ENCODE results near the gene LMBRD2.

The LMBRD2 gene

DNA sequence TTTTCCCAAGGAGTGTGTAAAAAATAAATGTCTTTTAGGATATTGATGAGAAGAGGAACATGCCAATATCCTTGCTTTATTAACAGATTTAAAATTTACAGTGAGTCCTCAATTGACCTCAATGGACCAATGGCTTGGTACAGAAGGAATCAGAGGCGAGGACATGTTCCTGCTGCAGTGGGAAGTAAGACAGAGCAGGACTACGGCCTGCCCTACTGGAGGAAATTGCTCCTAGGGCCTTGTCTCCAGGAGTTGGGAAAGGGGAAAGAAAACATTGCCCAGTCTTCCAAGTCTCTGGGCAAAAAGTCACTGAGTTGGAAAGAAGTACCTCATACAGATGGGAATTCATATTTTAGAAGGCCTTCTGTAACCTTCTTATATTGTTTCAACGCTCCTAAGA lies 51.9 kb downstream of the LMBRD2 start:
- no peak for FAIRE-seq

DNA sequence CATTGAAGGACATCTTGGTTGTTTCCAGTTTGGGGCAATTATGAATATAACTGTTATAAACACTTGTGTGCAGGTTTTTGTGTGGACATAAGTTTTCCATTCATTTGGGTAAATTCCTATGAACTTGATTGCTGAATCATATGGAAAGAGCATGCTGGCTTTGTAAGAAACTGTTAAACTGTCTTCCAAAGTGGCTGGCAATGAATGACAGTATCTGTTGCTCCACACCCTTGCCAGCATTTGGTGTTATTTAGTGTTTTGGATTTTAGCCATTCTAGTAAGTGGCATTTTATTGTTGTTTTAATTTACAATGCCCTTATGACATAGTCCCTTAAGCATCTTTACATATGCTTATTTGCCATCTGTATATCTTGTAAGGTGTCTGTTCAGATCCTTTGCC lies 55.2 kb downstream of the LMBRD2 start:
- no peak for FAIRE-seq

DNA sequence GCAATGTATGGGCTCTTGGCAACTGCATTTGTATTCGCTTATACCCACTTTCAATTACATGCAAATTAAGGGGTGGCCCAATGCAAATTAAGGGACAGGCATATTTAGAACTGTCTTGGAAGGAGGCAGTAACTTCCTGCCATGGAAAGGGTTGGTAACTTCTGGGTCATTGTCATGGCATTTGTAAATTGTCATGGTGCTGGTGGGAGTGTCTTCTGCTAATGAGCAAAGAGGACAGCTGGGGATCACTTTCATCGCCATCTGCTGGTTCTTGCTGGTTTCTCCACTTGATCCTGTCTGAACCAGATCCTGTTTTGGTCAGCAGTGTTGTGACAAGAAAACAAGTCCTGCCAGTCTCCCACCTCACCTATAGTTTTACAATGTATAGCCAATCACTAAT lies 61.7 kb downstream of the LMBRD2 start:
- FAIRE-seq, result no peak

DNA sequence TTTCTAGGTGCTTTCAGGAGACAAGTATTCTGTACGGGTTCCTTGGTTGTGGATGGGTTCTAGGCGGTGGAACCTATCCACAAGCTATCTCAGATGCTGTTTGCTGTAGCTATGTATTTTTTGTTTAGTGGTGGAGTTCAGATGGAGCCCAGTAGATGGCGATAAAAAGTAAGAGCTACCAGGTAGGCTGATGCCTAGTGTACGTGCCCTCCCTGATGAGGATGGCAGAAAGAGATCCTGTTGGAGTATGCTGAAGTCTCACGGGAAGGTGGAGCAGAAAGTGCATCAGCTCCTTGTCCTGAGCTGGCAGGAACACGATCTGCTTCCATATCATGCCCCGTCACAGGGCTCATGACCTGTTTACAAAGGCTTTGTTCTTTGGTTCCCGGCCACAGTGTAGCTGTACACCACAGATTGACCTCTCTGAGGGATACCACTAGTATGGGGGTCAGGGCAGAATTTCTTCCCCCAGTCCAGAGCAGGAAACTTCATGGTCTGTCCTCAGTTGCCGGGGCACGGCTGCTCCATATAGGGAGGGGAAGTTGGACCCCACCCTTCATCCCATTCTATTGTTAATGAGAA lies 72.4 kb downstream of the LMBRD2 start:
- FAIRE-seq, result no peak

DNA sequence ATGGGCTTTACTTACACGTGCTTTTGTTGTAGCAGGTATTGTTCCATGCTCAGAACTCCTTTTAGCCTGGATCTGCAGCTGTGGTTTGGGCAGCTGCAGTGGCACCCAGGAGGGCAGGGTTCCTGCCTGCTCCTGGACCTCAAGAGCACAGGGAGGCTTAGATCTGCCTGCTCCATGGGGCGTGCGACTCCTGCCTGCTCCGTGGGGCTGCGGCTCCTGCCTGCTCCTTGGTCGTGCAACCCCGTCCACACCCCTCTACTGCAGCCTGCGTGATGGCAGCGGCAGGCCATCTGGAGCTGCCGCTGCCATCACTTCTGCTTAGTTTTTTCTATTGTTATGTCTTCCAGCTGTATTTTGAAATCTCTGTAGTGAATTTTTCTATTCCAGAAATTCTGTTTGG lies 73.3 kb downstream of the LMBRD2 start:
- no peak for FAIRE-seq

DNA sequence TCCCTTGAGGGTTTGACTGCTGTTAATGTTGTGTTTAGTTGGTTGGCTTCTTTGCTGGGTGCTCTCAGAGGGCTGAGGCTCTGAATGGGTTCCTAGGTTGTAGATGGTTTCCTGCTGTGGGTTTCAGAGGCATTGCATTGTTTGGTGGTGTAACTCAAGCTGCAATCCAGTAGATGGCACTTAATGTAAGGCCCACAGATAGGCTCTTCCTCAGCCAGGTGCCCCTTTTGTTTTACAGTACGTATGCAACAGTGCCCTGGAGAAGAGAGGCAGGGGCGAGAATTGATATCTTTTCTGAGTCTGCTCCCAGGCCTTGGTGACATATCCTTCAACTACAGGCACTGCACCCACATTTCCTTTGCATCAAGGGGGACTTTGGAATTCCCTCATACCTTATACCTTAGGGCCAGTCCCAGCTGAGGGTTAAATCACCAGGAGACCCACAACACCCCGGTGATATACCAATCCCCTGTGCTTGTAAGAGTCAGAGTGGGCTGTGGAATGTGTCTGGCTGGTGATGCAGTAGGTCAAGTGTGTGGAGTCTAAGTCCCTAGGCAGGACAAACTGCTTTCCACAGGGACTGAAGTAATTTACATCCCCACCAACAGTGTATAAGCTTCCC lies 78.0 kb downstream of the LMBRD2 start:
- FAIRE-seq, result no peak

DNA sequence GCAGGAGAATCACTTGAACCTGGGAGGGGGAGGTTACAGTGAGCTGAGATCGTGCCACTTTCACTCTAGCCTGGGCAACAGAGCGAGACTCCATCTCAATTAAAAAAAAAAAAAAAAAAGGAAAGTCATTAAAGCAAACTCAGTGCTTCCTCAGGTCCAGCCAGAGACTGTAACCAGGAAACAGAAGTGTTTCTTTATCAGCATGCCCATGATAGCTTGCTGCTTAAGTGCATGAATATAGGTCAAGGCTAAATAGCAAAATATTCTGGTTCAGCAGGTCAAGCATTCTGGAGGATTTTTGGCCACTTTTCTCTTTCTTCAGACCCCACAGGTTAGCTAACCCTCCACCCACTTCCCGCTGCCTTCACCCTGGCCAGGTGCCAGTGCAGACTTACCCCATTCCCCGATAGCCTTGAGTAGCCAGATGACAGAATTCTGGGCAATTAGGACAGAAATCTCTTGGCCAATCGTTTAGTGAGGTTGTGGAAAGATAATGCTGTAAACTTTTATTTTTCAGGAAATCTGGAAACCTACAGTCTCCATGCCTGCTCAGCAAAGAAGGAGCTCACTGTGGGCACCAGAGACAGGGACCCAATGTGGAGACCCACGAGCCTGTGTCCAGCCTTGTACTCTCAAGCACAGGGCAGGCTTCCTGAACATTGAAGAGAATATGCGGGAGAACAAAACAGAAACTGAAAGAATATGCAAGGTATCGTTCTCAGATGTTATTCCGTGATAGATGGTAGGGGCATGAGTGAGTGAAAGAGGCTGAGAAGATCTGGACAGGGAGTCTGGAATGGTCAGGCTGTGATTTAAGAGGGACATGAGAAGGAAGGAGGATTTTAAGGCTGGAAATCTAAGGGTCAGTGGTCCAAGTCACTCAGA lies 80.8 kb downstream of the LMBRD2 start:
- FAIRE-seq, result no peak

DNA sequence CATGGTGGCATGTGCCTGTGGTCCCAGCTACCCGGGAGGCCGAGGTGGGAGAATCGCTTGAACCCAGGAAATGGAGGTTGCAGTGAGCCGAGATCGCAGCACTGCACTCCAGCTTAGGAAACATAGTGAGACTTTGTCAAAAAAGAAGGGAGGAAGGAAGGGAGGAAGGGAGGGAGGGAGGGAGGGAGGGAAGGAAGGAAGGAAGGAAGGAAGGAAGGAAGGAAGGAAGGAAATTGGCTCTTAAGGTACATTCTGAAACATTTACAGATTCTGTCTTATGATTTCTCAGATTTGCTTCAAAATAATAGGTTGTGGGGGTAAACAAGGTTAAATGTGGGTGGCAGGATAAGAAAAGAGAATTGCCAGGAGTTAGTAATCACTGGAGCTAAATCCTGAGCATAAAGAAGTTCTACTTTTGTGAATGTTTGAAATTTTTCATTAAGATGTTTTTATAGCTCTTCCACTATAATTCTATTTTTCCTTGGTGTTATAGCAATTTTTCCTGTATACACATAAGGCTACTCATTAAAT lies 82.9 kb downstream of the LMBRD2 start:
- FAIRE-seq, result no peak

DNA sequence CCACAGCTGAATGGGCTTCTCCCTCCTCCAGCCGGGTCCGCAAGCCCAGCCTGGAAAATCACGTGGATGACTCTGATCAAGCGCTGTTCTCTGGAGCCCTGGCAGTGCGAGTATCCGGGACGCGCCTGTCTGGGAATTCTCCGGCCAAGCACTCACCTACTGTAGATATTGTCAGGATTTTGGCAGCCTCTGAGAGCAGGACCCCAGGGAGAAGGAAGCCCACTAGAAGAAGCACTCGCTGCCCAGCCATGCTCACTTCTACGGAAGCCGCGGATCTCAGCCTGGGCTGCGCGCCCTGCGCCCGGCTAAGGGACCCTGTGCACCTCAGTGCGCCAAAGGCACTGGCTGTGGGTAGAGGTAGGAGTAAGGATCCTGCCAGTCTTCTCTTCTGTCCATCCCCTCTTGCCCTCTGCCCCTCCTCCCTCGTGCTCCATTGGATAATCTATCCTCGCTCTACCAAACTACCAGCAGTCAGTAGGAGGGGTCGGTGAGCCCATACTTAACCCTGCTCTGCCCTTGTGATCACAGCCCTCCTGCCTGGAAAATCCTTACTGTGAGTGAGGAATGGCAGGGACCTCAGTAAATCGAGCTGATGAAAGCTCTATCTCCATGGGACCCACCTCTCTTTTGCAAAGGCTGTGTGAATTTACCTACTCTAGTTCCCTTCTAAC lies 85.0 kb downstream of the LMBRD2 start, which contains the start of gene UGT3A2:
TSS of gene UGT3A2 (minus strand) at position 343 of the 671 bp plus-strand sequence. CDS start at position 250, 93 bp downstream.
- FAIRE-seq, result no peak

DNA sequence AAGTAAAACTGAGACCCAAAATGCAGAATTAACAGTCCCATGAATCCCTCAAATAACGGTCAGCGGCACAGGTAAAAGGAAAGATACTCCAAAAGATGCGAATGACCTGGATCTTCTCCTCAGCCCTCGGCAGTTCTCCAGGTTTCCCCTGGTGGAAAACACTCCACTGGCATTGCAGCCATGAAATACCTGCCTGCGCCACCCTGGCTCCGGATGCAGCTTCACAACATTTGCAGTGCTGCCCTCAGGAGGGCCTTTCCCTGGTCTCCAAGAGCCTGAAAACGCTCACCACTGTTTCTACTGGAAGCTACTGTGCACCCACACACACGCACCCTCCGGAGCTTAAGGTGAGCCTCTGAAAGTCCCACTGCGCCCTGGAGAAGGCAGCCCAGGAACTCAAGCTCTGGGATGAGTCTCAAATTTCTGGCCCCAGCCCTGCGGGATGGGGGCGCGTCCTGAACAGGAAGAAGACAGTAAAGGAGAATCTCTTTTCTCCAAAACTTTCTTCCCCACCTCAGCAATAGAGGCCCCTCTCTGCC lies 85.6 kb downstream of the LMBRD2 start:
- FAIRE-seq, result no peak

DNA sequence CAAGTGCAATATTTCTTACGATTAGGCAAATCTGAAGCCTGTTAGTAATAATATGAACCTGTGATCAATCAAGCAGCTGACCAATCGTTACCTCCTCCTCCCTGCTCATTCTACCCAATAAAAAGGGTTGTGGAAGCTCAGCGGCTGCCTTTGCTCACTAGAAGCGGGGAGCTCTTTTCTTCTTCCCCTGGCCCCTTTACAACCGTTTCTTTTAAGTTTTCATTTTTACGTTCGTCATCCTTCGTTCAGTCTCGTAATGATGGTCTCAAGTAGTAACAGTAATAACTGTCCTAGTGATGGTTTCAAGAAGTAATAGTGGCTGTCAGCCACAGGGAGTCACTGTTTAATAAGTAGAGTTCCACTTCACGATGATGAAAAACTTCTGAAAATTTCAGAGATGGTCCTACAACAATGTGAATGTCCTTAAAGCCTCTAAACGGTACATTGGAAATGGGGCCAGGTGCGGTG lies 91.2 kb downstream of the LMBRD2 start:
- no peak for FAIRE-seq

DNA sequence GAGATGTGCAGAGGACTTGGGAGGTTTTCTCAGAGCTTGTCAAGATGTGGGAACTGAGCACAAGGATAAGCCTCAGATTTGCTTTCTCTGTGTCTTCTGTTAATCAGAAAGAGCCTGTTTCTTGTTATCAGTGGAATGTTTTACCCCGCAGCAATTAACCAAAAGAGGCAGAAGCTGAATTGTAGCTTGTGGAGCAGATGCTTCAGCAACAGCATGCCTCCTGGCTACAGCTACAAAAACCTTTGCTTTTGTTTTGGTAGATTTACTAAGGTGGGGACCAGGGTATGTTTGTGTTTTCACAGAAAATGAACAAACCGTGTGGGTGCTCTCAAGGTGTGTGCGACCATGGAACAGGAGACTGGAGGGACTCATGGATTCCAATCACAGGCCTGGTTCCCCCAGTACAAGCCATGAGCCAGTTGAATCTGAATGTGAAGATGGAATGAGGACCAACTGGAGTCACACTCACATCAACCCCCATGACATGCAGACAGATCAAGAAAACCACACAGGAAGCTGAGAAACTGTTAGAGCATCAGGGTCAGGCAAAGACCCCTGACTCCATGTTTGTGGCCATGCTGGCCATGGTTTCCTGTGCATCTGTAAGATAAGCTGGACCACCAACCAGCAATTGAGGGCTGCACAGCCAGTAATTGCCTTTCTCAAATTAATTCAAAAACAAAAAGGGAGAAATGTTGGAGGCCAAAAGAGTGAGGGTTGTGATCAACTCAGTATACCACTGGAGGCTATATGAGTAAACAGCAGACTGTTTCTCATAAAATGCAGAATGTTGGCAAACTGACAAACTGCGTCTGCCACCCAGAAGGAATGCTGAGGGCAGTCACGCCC lies 91.9 kb downstream of the LMBRD2 start:
- no peak for FAIRE-seq

DNA sequence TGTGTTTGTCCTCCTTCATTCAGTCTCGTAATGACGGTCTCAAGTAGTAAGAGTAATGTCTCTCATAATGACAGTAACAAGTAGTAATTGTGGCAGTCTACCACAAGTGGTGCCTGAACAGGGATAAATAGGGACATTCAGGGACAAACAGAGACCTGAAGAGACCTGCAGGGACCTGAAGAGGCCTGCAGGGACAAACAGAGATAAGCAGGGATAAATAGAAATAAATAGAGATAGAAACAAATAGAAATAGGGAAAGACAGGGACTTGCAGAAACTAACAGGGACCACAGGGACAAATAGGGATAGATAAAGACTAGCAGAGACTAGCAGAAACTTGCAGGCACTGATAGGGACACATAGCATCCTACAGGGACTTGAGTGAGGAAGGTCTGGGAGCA lies 92.9 kb downstream of the LMBRD2 start:
- no peak for FAIRE-seq

DNA sequence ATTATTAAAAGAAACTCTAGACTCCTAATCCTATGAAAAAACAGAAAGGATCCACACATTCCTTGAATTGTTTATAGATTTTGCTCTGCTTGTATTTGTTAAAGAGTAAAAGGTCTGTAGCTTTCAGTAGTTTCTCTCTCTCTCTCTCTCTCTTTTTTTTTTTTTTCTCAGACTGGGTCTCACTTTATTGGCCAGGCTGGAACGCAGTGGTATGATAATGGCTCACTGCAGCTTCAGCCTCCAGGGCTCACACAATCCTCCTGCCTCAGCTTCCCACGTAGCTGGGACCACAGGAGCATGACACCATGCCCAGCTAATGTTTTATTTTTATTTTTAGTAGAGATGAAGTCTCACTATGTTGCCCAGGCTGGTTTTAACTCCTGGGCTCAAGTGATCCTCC lies 94.3 kb downstream of the LMBRD2 start:
- no peak for FAIRE-seq

DNA sequence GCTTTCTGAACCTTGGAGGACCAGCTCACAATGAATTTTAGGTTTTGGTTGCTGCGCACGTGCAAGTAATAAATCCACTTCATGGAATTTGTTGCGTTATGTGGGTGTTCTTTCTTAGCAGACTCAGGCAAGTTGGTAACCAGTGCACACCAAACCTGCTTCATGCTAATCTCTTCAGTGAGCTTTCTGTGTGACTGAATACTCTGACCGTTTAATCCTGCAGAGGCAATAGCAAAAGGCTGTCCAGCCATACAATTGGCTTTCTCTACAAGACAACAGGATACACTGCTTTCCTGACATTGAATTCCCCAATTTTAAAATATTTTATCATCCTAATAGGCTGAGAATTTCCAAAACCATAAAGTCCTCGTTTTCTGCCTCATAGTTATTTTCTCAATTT lies 95.3 kb downstream of the LMBRD2 start:
- no peak for FAIRE-seq

DNA sequence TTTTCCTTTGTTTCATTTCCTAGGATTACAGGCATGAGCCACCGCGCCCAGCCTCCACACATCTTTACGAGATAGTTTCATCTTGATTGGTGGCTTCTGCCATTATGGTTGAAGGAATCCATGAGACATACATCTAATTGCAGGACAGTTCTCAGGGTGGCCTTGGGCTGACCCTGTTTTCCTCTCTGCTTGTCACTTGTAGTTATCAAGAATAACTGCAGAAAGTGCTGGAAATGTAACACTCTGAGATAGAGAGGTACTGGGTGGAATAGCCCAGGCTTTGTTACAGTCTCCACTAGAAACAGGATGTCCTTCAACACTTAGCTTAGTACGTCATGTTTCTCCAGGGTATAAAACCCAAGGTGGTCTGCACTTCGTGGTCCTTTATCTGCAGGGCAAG lies 95.7 kb downstream of the LMBRD2 start:
- FAIRE-seq, result no peak

DNA sequence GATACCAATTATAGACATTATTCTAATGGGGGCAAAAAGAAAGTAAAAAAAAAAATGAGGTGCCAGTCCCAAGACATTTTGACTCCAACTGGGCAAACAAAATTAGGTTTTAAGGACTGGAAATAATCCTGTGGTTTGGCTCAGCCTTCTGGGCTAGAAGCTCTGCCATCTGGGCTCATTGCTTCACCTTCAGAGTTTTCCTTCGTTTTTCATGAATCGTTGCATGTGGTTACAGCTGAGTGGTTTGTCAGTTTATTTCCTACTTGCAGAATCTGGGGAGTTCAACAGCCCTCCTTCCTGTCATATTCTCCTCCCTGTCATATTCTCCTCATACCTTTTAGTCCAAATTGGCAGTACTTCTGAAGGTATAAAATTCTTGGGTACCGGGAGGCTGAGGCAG lies 97.0 kb downstream of the LMBRD2 start:
- FAIRE-seq, result no peak

DNA sequence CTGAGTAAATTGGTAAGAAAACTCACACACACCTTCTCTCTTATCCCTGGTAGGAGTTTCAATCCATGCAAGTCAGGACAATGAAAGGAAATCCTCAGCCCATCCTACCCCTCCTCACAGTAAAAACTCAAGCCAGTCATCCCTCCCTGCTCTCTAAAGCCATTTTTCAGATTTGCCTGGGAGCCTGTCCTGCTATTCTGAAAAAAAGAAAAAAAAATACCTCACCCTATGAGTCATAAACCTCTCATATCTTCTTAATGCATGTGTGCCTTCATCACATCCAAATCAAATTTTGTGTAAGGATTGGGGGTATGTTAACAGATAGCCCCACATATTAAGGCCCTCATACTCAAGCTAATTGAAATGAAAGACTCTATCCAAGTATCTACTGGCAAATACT lies 99.1 kb downstream of the LMBRD2 start:
- no peak for FAIRE-seq

DNA sequence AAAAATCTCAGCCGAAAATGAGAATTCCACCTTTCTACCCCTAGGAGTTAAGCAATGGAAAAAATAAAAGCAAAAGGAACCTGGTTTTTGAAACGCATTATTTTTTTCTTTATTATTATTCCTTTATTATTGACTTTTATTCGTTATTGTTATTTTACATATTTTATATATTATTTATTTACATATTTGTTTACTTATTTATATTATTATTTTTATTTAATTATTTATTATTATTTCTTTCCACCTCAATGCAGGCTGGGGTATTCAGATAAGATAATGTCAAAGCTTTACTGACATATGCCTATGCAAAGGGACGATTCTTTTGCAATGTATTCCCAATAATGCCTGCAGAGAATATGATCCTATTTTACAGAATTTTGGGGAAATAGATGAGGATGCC lies 101.7 kb downstream of the LMBRD2 start:
- FAIRE-seq, result peak; percentile 46
